Mesendoderm (in vitro differentiated cells): Measurements from ENCODE around the gene ARMH3.

Source experiments
- DNase-seq: peaks from one replicate; pipeline ENCODE4 v3.0.0; 2013
- H2AK5ac ChIP-seq: 2 replicates; pipeline ENCODE4 v1.6.1; 2013; ENCODE audit warnings: low read length, inconsistent platforms
- H2BK120ac ChIP-seq: 2 replicates; pipeline ENCODE4 v1.6.1; 2013; ENCODE audit warnings: low read depth, mild to moderate bottlenecking, low read length, moderate library complexity, mixed read lengths
- H2BK15ac ChIP-seq: replicated peaks from 2 replicates; pipeline ENCODE4 v1.6.1; 2013; ENCODE audit warnings: low read depth, mild to moderate bottlenecking, moderate library complexity
- H2BK5ac ChIP-seq: 2 replicates; pipeline ENCODE4 v1.6.1; 2013; ENCODE audit warnings: low read length, inconsistent platforms
- H3K18ac ChIP-seq: 2 replicates; pipeline ENCODE4 v1.6.1; 2013; ENCODE audit warnings: mild to moderate bottlenecking, low read length, mixed read lengths
- H3K23ac ChIP-seq: one replicate; pipeline ENCODE4 v1.6.1; 2013; ENCODE audit warnings: low read length
- H3K27ac ChIP-seq: 2 replicates; pipeline ENCODE4 v1.5.1; 2013; ENCODE audit warnings: low read depth, mild to moderate bottlenecking, inconsistent platforms, low read length, moderate library complexity
- H3K27me3 ChIP-seq: 2 replicates; pipeline ENCODE4 v1.6.1; 2013; ENCODE audit warnings: low read length, control low read depth, mild to moderate bottlenecking, inconsistent platforms; ENCODE audit not compliant: insufficient read depth, poor library complexity
- H3K36me3 ChIP-seq: 2 replicates; pipeline ENCODE4 v1.6.1; 2013; ENCODE audit warnings: low read length, inconsistent platforms; ENCODE audit not compliant: control insufficient read depth, insufficient read depth
- H3K4ac ChIP-seq: one replicate; pipeline ENCODE4 v1.6.1; 2013; ENCODE audit warnings: low read depth, mild to moderate bottlenecking, low read length, moderate library complexity
- H3K4me1 ChIP-seq: 2 replicates; pipeline ENCODE4 v1.6.1; 2013; ENCODE audit warnings: low read depth, low read length, inconsistent platforms; ENCODE audit not compliant: control insufficient read depth
- H3K4me2 ChIP-seq: 2 replicates; pipeline ENCODE4 v1.6.1; 2013; ENCODE audit warnings: low read length
- H3K4me3 ChIP-seq: 2 replicates; pipeline ENCODE4 v1.5.1; 2013; ENCODE audit warnings: mild to moderate bottlenecking, low read length
- H3K56ac ChIP-seq: one replicate; pipeline ENCODE4 v1.6.1; 2013; ENCODE audit warnings: low read length
- H3K79me1 ChIP-seq: 2 replicates; pipeline ENCODE4 v1.6.1; 2013; ENCODE audit warnings: low read length, inconsistent platforms
- H3K79me2 ChIP-seq: 2 replicates; pipeline ENCODE4 v1.6.1; 2013; ENCODE audit warnings: mild to moderate bottlenecking, low read length; ENCODE audit not compliant: control insufficient read depth, insufficient read depth
- H3K9ac ChIP-seq: 2 replicates; pipeline ENCODE4 v1.6.1; 2013; ENCODE audit warnings: low read length, inconsistent platforms
- H4K5ac ChIP-seq: one replicate; pipeline ENCODE4 v1.6.1; 2013; ENCODE audit warnings: low read length
- H4K8ac ChIP-seq: one replicate; pipeline ENCODE4 v1.6.1; 2013; ENCODE audit warnings: low read depth, mild to moderate bottlenecking, control low read depth, low read length, moderate library complexity
- WGBS: extraction: QIAGEN DNeasy Blood & Tissue Kit; methylation state at CpG from one replicate; pipeline ENCODE4 v1.1.7; 2013; ENCODE audit warnings: low lambda C conversion rate, missing lambda C conversion rate; ENCODE audit not compliant: insufficient coverage; ENCODE audit errors: extremely low coverage; 5-methylcytosine and 5-hydroxymethylcytosine counted together

ARMH3 gene

GRCh38 chr10:101919026-101919770 lies 136.8 kb downstream of the ARMH3 start:
- Histone ChIP-seq H3K56ac (no peak overlapping the region), H4K8ac (no peak overlapping the region), H3K36me3 (no peaks in the 10 kb centered on the region), H3K4me2 (no peak overlapping the region), H2BK15ac (no peak overlapping the region), H3K27me3 (no peaks in the 10 kb centered on the region), H3K23ac (no peak overlapping the region), H3K4me1 (peaks cover 5% of the 10 kb centered on the region), H3K9ac (no peak overlapping the region), H3K79me1 (no peaks in the 10 kb centered on the region), H3K18ac (no peak overlapping the region), H3K4me3 (no peak overlapping the region), H2BK5ac (no peak overlapping the region), H3K27ac (no peak overlapping the region), H4K5ac (no peak overlapping the region), H2BK120ac (no peak overlapping the region), H2AK5ac (no peak overlapping the region), H3K4ac (no peak overlapping the region), H3K79me2 (no peaks in the 10 kb centered on the region)
- no peak for DNase-seq
- no CpG with 5 or more reads among the region's 8 CpGs for WGBS

- Histone ChIP-seq H3K4me2 (no peak overlapping the region), H3K4me1 (no peaks in the 10 kb centered on the region), H3K4me3 (no peak overlapping the region), H3K36me3 (no peaks in the 10 kb centered on the region), H2BK120ac (no peak overlapping the region), H3K56ac (no peak overlapping the region), H3K27ac (no peak overlapping the region), H3K23ac (no peak overlapping the region), H2BK15ac (no peak overlapping the region), H3K4ac (no peak overlapping the region), H4K5ac (no peak overlapping the region), H3K79me1 (no peaks in the 10 kb centered on the region), H3K27me3 (no peaks in the 10 kb centered on the region), H3K18ac (no peak overlapping the region), H3K9ac (no peak overlapping the region), H2BK5ac (no peak overlapping the region), H3K79me2 (no peaks in the 10 kb centered on the region), H4K8ac (no peak overlapping the region), H2AK5ac (no peak overlapping the region)
- WGBS: no CpG with 5 or more reads among the region's 2 CpGs
- no peak for DNase-seq
These were observed 143.3 kb downstream of the ARMH3 start for GRCh38 chr10:101912561-101913179.

GRCh38 chr10:101906586-101907183 lies 149.3 kb downstream of the ARMH3 start:
- Histone ChIP-seq H4K8ac (no peak overlapping the region), H2BK120ac (no peak overlapping the region), H3K79me1 (no peaks in the 10 kb centered on the region), H3K18ac (no peak overlapping the region), H3K4ac (no peak overlapping the region), H3K27ac (no peak overlapping the region), H3K23ac (no peak overlapping the region), H3K36me3 (no peaks in the 10 kb centered on the region), H3K4me1 (no peaks in the 10 kb centered on the region), H3K56ac (no peak overlapping the region), H2BK15ac (no peak overlapping the region), H3K4me2 (no peak overlapping the region), H3K27me3 (no peaks in the 10 kb centered on the region), H2BK5ac (no peak overlapping the region), H4K5ac (no peak overlapping the region), H3K4me3 (no peak overlapping the region), H2AK5ac (no peak overlapping the region), H3K9ac (no peak overlapping the region), H3K79me2 (no peaks in the 10 kb centered on the region)
- no CpG with 5 or more reads among the region's 4 CpGs for WGBS
- no peak for DNase-seq

- H3K9ac ChIP-seq: no peak overlapping the region
- H2AK5ac ChIP-seq: no peak overlapping the region
- H3K18ac ChIP-seq: no peak overlapping the region
- H3K79me1 ChIP-seq: no peaks in the 10 kb centered on the region
- no peak overlapping the region for H3K4me3 ChIP-seq
- H2BK15ac ChIP-seq: no peak overlapping the region
- H3K4ac ChIP-seq: no peak overlapping the region
- no peaks in the 10 kb centered on the region for H3K36me3 ChIP-seq
- H3K4me1 ChIP-seq: no peaks in the 10 kb centered on the region
- no peak overlapping the region for H3K4me2 ChIP-seq
- no peak overlapping the region for H4K8ac ChIP-seq
- DNase-seq: no peak
- H2BK120ac ChIP-seq: no peak overlapping the region
- WGBS: no CpG with 5 or more reads among the region's 2 CpGs
- no peaks in the 10 kb centered on the region for H3K27me3 ChIP-seq
- H2BK5ac ChIP-seq: no peak overlapping the region
- no peak overlapping the region for H3K23ac ChIP-seq
- H3K27ac ChIP-seq: no peak overlapping the region
- no peaks in the 10 kb centered on the region for H3K79me2 ChIP-seq
- no peak overlapping the region for H3K56ac ChIP-seq
- no peak overlapping the region for H4K5ac ChIP-seq
These were observed 150.7 kb downstream of the ARMH3 start for GRCh38 chr10:101905251-101905650.

- H3K9ac ChIP-seq: no peak overlapping the region
- H2BK5ac ChIP-seq: no peak overlapping the region
- H3K79me1 ChIP-seq: no peaks in the 10 kb centered on the region
- H3K4ac ChIP-seq: no peak overlapping the region
- H3K4me3 ChIP-seq: no peak overlapping the region
- H2AK5ac ChIP-seq: no peak overlapping the region
- WGBS: no CpG with 5 or more reads among the region's 7 CpGs
- no peak overlapping the region for H2BK15ac ChIP-seq
- H3K4me1 ChIP-seq: no peaks in the 10 kb centered on the region
- no peak overlapping the region for H3K18ac ChIP-seq
- no peak for DNase-seq
- no peaks in the 10 kb centered on the region for H3K79me2 ChIP-seq
- H3K27ac ChIP-seq: no peak overlapping the region
- no peaks in the 10 kb centered on the region for H3K27me3 ChIP-seq
- H3K56ac ChIP-seq: no peak overlapping the region
- no peaks in the 10 kb centered on the region for H3K36me3 ChIP-seq
- H2BK120ac ChIP-seq: no peak overlapping the region
- H4K5ac ChIP-seq: no peak overlapping the region
- no peak overlapping the region for H3K4me2 ChIP-seq
- H3K23ac ChIP-seq: no peak overlapping the region
- H4K8ac ChIP-seq: no peak overlapping the region
These were observed 152.0 kb downstream of the ARMH3 start for GRCh38 chr10:101903827-101904550.
